ENCODE data around the gene PDE3B. TPM values are rescaled to one million over a fixed set of nuclear protein-coding genes. Genes with fewer than 3 reads are reported as not detected.

Gene PDE3B
- total and polyA plus RNA-seq, 9 of the 15 experiments (the other 6 are each of a cell fraction or from before 2014, with no cell fraction given): 2.3 to 22.5 (median 12.2) TPM

GRCh38 chr11:14905104-14906033 is 261.8 kb downstream of the PDE3B start (continued):
- TF ChIP-seq CHD7 (IDR thresholded peaks at IDR 0.05; ENCODE audit: low read depth, low read length): no peak
- TF ChIP-seq RBM17 (IDR thresholded peaks at IDR 0.05; ENCODE audit: borderline replicate concordance, low read depth, low read length): no peak
- no peak for TF ChIP-seq ZNF395 (CRISPR knock-in tag; IDR thresholded peaks at IDR 0.05)
- no peak for TF ChIP-seq HNRNPLL (IDR thresholded peaks at IDR 0.05; ENCODE audit: low read depth, low read length, poor library complexity, severe bottlenecking)
- TF ChIP-seq, protein P1, sequence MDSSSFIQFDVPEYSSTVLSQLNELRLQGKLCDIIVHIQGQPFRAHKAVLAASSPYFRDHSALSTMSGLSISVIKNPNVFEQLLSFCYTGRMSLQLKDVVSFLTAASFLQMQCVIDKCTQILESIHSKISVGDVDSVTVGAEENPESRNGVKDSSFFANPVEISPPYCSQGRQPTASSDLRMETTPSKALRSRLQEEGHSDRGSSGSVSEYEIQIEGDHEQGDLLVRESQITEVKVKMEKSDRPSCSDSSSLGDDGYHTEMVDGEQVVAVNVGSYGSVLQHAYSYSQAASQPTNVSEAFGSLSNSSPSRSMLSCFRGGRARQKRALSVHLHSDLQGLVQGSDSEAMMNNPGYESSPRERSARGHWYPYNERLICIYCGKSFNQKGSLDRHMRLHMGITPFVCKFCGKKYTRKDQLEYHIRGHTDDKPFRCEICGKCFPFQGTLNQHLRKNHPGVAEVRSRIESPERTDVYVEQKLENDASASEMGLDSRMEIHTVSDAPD (CRISPR knock-in tag; IDR thresholded peaks at IDR 0.05): no peak
- TF ChIP-seq ZBTB33 (CRISPR knock-in tag; IDR thresholded peaks at IDR 0.05): peak; percentile 25; the same call in 1 of the 2 replicates

All from K562 (cell line).